Measurements from ENCODE around the gene GPR63.

The GPR63 gene

GRCh38 chr6:96762599-96762998, 74.7 kb downstream of the GPR63 start:
- H3K4me3 ChIP-seq (ENCODE audit: low read depth, low read length), result no peak overlapping the region
- TF ChIP-seq CTCF (IDR thresholded peaks at IDR 0.05; ENCODE audit: low read depth, low read length), result no peak

- no peak for TF ChIP-seq CTCF (IDR thresholded peaks at IDR 0.05; ENCODE audit: low read depth, low read length)
- H3K4me3 ChIP-seq (ENCODE audit: low read depth, low read length), result no peak overlapping the region
These were observed 75.5 kb downstream of the GPR63 start for GRCh38 chr6:96761794-96762193.

- no peak for TF ChIP-seq CTCF (IDR thresholded peaks at IDR 0.05; ENCODE audit: low read depth, low read length)
- no peak overlapping the region for H3K4me3 ChIP-seq (ENCODE audit: low read depth, low read length)
These were observed 77.1 kb downstream of the GPR63 start for GRCh38 chr6:96760153-96760687.

- TF ChIP-seq CTCF (IDR thresholded peaks at IDR 0.05; ENCODE audit: low read depth, low read length), result no peak
- H3K4me3 ChIP-seq (ENCODE audit: low read depth, low read length), result no peak overlapping the region
These were observed 82.2 kb downstream of the GPR63 start for GRCh38 chr6:96755096-96755495.

GRCh38 chr6:96749891-96750290, 87.4 kb downstream of the GPR63 start:
- no peak for TF ChIP-seq CTCF (IDR thresholded peaks at IDR 0.05; ENCODE audit: low read depth, low read length)
- no peak overlapping the region for H3K4me3 ChIP-seq (ENCODE audit: low read depth, low read length)

Measured in WI38 (cell line).